Stomach (tissue), 9 donors: Measurements from ENCODE around the gene PLEKHH1. TPM values are rescaled to one million over a fixed set of nuclear protein-coding genes. Genes with fewer than 3 reads are reported as not detected.

Experiments used
- DNase-seq, 2 donors: peaks; one replicate each; pipeline versions ENCODE4 v3.0.0 to v3.0.0-alpha.2; 2013 to 2019
- H3K27ac ChIP-seq, 5 donors: fragments of 200-600 bp in 4 of 5; sonication (generic) in 4 of 5; one replicate each; pipeline ENCODE4 v1.5.1; 2013 to 2019; ENCODE audit warnings: mild to moderate bottlenecking in 1 of 5, moderate library complexity in 1 of 5
- H3K27me3 ChIP-seq, 3 donors: fragments of 200-600 bp; sonication (generic); one replicate each; pipeline ENCODE4 v1.5.1; 2017 to 2019; ENCODE audit warnings: mixed run types in 1 of 3
- H3K36me3 ChIP-seq, 4 donors: fragments of 200-600 bp; sonication (generic); 1 replicate in 3 of 4; 2 replicates in 1 of 4; pipeline ENCODE4 v1.5.1; 2016 to 2019
- H3K4me1 ChIP-seq, 4 donors: fragments of 200-600 bp; sonication (generic); one replicate each; pipeline ENCODE4 v1.5.1; 2016 to 2019
- H3K4me3 ChIP-seq, 4 donors: fragments of 200-600 bp; sonication (generic) in 3 of 4; one replicate each; pipeline ENCODE4 v1.5.1; 2016 to 2019; ENCODE audit warnings: mild to moderate bottlenecking in 1 of 4
- H3K9me3 ChIP-seq, 4 donors: fragments of 200-600 bp; sonication (generic); one replicate each; pipeline ENCODE4 v1.5.1; 2016 to 2019
- CTCF ChIP-seq, 7 experiments: fragments of 450-650 bp in 4 of 7; fragments of 200-600 bp in 3 of 7; sonication (generic) in 3 of 7; IDR thresholded peaks; one replicate each; pipeline ENCODE4 v1.5.1; 2016 to 2019; ENCODE audit warnings: antibody characterized with exemption in 7 of 7, control low read depth in 2 of 7, mild to moderate bottlenecking in 1 of 7
- EP300 ChIP-seq: sonication (generic); formaldehyde crosslinking; IDR thresholded peaks from one replicate; pipeline ENCODE4 v1.6.1; 2017; ENCODE audit warnings: antibody characterized with exemption
- POLR2A ChIP-seq, 4 donors: fragments of 450-650 bp; IDR thresholded peaks; one replicate each; pipeline ENCODE4 v1.6.1; 2016; ENCODE audit warnings: antibody characterized with exemption in 4 of 4, control low read depth in 2 of 4, mild to moderate bottlenecking in 1 of 4, moderate library complexity in 1 of 4
- POLR2AphosphoS5 ChIP-seq, 3 donors: sonication (generic); formaldehyde crosslinking; IDR thresholded peaks; one replicate each; pipeline ENCODE4 v1.6.1; 2016; ENCODE audit warnings: antibody characterized with exemption in 3 of 3
- WGBS, 5 donors: extraction: QIAGEN DNeasy Blood & Tissue Kit in 3 of 5; methylation state at CpG; one replicate each; pipeline versions ENCODE4 v1.1.5 to v1.1.7; 2013 to 2018; 5-methylcytosine and 5-hydroxymethylcytosine counted together
- intact Hi-C: fragments of 100-400 bp; cut with DNase I; formaldehyde crosslinking; loops from one replicate; pipeline ENCODE4 v1.15.1; 2023; ENCODE audit warnings: low total_unique reads
- polyA plus RNA-seq, 3 donors: library from polyadenylated mRNA; stranded (reverse); fragments of 200-250 nt; gene quantifications; one replicate each; pipeline ENCODE4 v1.2.3, GENCODE V29; 2013
- total RNA-seq, 5 donors: library from RNA; depleted of rRNA; stranded (reverse); fragments of >200 nt; gene quantifications; one replicate each; pipeline versions ENCODE4 v1.1.0 to v1.2.3, GENCODE V29; 2014 to 2016
- donor health status: healthy with polysubstance abuse.
- donor health status: Bipolar disorder and iron deficiency.
- donor health status: healthy.

PLEKHH1 gene
- total and polyA plus RNA-seq, 8 donors = 3.8 to 136 (median 31.4) TPM

DNA sequence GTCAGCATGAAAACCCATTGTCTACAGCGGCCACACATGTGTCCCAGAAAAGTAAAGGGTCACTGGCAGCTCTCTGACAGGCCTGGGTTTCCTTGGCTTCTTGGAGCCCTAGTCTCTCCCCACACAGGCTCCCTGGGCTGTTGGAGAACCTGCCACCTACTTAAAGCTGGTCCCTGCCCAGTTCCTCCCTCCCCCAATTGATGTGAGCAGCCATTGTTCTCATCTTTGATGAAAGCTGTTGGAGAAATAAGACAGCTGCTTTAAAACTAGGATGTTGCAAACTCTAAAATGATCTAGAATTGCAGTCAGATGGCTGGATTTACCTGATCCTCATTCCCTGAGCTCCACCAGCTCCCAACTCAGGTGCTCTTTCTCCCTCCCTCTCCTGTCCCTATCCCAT lies 4.8 kb upstream of the PLEKHH1 start:
- intact Hi-C loops = loop anchor here (10.0 kb wide), 1 partner anchor 177 kb away; the partner anchor contains the start of gene RDH12

DNA sequence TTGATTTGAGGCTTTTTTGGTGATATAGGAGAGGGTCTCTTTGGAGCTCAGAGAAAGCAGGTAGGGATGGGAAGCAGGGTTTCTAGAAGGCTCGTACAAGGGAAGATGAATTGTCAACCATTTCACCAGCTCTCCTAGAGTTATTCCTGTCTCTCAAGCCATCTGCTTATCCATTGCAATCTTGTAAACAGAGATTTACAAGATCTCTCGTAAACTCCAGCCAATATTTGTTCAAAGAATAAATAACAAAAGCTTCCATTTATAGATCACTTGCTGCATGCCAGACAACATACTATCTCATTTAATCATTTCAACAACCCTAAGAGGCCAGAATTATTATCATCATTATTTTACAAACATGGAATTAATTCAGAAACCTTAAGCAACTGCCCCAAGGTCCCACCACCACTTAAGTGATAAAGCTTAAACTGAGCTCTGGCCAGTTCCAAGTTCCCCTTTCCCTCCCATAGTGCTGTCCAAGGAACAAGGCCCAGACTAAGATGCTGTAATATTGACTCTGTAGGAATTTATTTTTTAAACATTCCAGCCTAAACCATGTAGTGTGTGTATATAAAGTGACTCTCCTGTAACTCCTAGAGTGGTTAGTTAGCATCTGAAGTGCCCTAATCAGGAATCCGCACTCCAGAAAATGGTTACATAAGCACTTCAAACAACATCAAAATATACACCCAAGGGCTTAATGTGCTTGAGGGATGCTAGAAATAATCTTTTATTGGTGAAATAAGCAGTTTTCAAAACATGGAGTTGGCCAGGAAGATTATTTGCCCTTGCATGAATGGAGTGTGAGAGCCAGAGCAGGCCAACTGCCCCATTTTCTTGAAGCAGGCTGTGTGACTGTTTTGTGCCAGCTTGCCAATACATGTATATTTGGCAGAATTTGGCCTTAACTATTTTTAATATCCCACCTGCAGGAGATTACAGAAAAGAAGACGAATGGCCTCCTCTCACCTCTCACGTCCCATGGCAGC lies 2.8 kb upstream of the PLEKHH1 start:
- WGBS, 5 donors = 57 to 79% (median 71%) methylated on average over 5 of the region's 5 CpGs

More for the DNA sequence above, 4.8 kb upstream of the PLEKHH1 start:
- WGBS, 5 donors = 75 to 100% (median 91%) methylated on average over 1 of the region's 1 CpG
- no peaks in the 10 kb centered on the region for H3K36me3 ChIP-seq
- H3K27ac ChIP-seq = no peak overlapping the region
- peaks cover 0 to 32% (median 0%) of the 10 kb centered on the region in 3 donors for H3K27me3 ChIP-seq
- no peak for DNase-seq
- no peaks in the 10 kb centered on the region for H3K9me3 ChIP-seq
- TF ChIP-seq POLR2A (IDR thresholded peaks at IDR 0.05) (no peak), POLR2AphosphoS5 (IDR thresholded peaks at IDR 0.05) (no peak), EP300 (no peak), CTCF (IDR thresholded peaks at IDR 0.05) (no peak)
- H3K4me1 ChIP-seq = peaks cover 0 to 12% (median 8%) of the 10 kb centered on the region in 4 donors
- no peak overlapping the region for H3K4me3 ChIP-seq

GRCh38 chr14:67532606-67532997 lies 488 bp upstream of the PLEKHH1 start:
- Histone ChIP-seq H3K9me3 (no peaks in the 10 kb centered on the region), H3K27me3 (peaks cover 0 to 7% (median 0%) of the 10 kb centered on the region in 3 donors), H3K36me3 (no peaks in the 10 kb centered on the region), H3K4me1 (peaks cover 0 to 18% (median 12%) of the 10 kb centered on the region in 4 donors), H3K4me3 (peak overlapping the region; percentile 71 to 78 (median 78)), H3K27ac (peak overlapping the region; percentile 81 to 88 (median 86))
- intact Hi-C loops = no loop called here
- no peak for TF ChIP-seq POLR2A (IDR thresholded peaks at IDR 0.05)
- TF ChIP-seq POLR2AphosphoS5 (IDR thresholded peaks at IDR 0.05) = no peak
- no peak for TF ChIP-seq EP300
- no peak for TF ChIP-seq CTCF (IDR thresholded peaks at IDR 0.05)
- 14 to 26% (median 16%) methylated on average over 15 to 23 of the region's 23 CpGs for WGBS, 5 donors
- DNase-seq = no peak

More for the DNA sequence above, 2.8 kb upstream of the PLEKHH1 start:
- intact Hi-C loops = loop anchor here (10.0 kb wide), 1 partner anchor 175 kb away; the partner anchor contains the start of gene RDH12
- Histone ChIP-seq H3K9me3 (no peaks in the 10 kb centered on the region), H3K27me3 (peaks cover 0 to 19% (median 0%) of the 10 kb centered on the region in 3 donors), H3K36me3 (no peaks in the 10 kb centered on the region), H3K4me3 (no peak overlapping the region), H3K27ac (no peak overlapping the region), H3K4me1 (peaks cover 0 to 23% (median 12%) of the 10 kb centered on the region in 4 donors)
- TF ChIP-seq POLR2A (IDR thresholded peaks at IDR 0.05) (no peak), EP300 (no peak), POLR2AphosphoS5 (IDR thresholded peaks at IDR 0.05) (no peak), CTCF (IDR thresholded peaks at IDR 0.05) (no peak)
- DNase-seq = no peak

GRCh38 chr14:67533754-67534085 lies 630 bp downstream of the PLEKHH1 start:
- WGBS, 5 donors = 16 to 35% (median 25%) methylated on average over 6 of the region's 6 CpGs
- H3K27me3 ChIP-seq = peaks cover 0 to 7% (median 0%) of the 10 kb centered on the region in 3 donors
- intact Hi-C loops = no loop called here
- no peak for DNase-seq
- H3K4me1 ChIP-seq = peaks cover 0 to 18% (median 12%) of the 10 kb centered on the region in 4 donors
- TF ChIP-seq POLR2A (IDR thresholded peaks at IDR 0.05) (no peak), POLR2AphosphoS5 (IDR thresholded peaks at IDR 0.05) (no peak), CTCF (IDR thresholded peaks at IDR 0.05) (no peak), EP300 (no peak)
- peak overlapping the region; percentile 71 to 78 (median 78) for H3K4me3 ChIP-seq
- H3K9me3 ChIP-seq = no peaks in the 10 kb centered on the region
- H3K36me3 ChIP-seq = no peaks in the 10 kb centered on the region
- peak overlapping the region; percentile 81 to 88 (median 86) for H3K27ac ChIP-seq
